HCT116 (cell line): ENCODE results near the gene COX6A2. TPM values are rescaled to one million over a fixed set of nuclear protein-coding genes. Genes with fewer than 3 reads are reported as not detected.

Source experiments
- ATAC-seq: fragments of 200-7000 bp; cut with Tn5 transposase; 2 replicates; pipeline ENCODE4 v1.9.1; 2020; ENCODE audit warnings: mild to moderate bottlenecking, moderate library complexity
- BruUV-seq: library from RNA; stranded (reverse); fragments of 400-500 nt; replicated peaks from 2 replicates; lab custom pipeline; 2021; lab: Mats Ljungman, UMichigan
- CTCF ChIA-PET: fragments of 300-600 bp; sonication (Branson Sonifier 250); formaldehyde crosslinking; loops from one replicate; lab custom pipeline; 2021; ENCODE audit warnings: antibody characterized with exemption; lab: Charles Lee
- POLR2A ChIA-PET: fragments of 300-600, 350-600 bp; sonication (Branson Sonifier 250); formaldehyde crosslinking; loops from one replicate; lab custom pipeline; 2021; ENCODE audit warnings: antibody characterized with exemption; lab: Charles Lee
- RAD21 ChIA-PET, 2 experiments: fragments of 300-600 bp; sonication (Branson Sonifier 250); formaldehyde crosslinking; loops; one replicate each; lab custom pipeline; 2023; ENCODE audit warnings: low total read pairs in 2 of 2; ENCODE audit not compliant: uncharacterized antibody in 2 of 2, unreplicated experiment in 2 of 2, low non-redundant PET in 1 of 2; lab: Charles Lee
- DNase-seq: peaks from one replicate; pipeline ENCODE4 v3.0.0-alpha.2; 2010; ENCODE audit warnings: low read depth, low spot score
- H2AFZ ChIP-seq: fragments of 200-600 bp; shearing (Covaris generic), sonication (generic); 2 replicates; pipeline ENCODE4 v1.6.1; 2017; ENCODE audit warnings: low read depth, mixed run types, mixed read lengths, antibody characterized with exemption, low read length; ENCODE audit not compliant: poor library complexity, severe bottlenecking
- H3K27ac ChIP-seq: 2 replicates; pipeline ENCODE4 v1.5.1; 2012; ENCODE audit warnings: low read depth, low read length
- H3K27me3 ChIP-seq: fragments of 200-600 bp; sonication (generic); 2 replicates; pipeline ENCODE4 v1.6.1; 2016; ENCODE audit warnings: mixed run types, low read length, mixed read lengths; ENCODE audit not compliant: insufficient read depth
- H3K36me3 ChIP-seq, 2 experiments: fragments of 200-500 bp in 1 of 2; fragments of 200-600 bp in 1 of 2; sonication (Bioruptor generic) in 1 of 2; sonication (generic) in 1 of 2; 2 replicates each; pipeline versions ENCODE4 v1.5.1 to v1.6.1; 2014 to 2016; ENCODE audit warnings: low read length in 2 of 2, inconsistent platforms in 1 of 2, mixed read lengths in 1 of 2, mixed run types in 1 of 2; ENCODE audit not compliant: insufficient read depth in 2 of 2, control insufficient read depth in 1 of 2
- H3K4me1 ChIP-seq, 2 experiments: fragments of 200-600 bp in 1 of 2; sonication (generic) in 1 of 2; 2 replicates each; pipeline versions ENCODE4 v1.5.1 to v1.6.1; 2012 to 2017; ENCODE audit warnings: low read length in 2 of 2, inconsistent platforms in 1 of 2, mild to moderate bottlenecking in 1 of 2, mixed read lengths in 1 of 2, mixed run types in 1 of 2, moderate library complexity in 1 of 2; ENCODE audit not compliant: insufficient read depth in 2 of 2, control insufficient read depth in 1 of 2
- H3K4me2 ChIP-seq: fragments of 200-600 bp; sonication (generic); 2 replicates; pipeline ENCODE4 v1.6.1; 2017; ENCODE audit warnings: mixed run types, low read length, mixed read lengths
- H3K4me3 ChIP-seq, 2 experiments: fragments of 200-600 bp in 1 of 2; sonication (generic) in 1 of 2; replicated peaks in 1 of 2; 2 replicates each; pipeline ENCODE4 v1.5.1; 2011 to 2016; ENCODE audit warnings: low read length in 2 of 2, control low read depth in 1 of 2, low read depth in 1 of 2, mild to moderate bottlenecking in 1 of 2, mixed read lengths in 1 of 2, mixed run types in 1 of 2
- H3K79me2 ChIP-seq: fragments of 200-600 bp; sonication (generic); 2 replicates; pipeline ENCODE4 v1.6.1; 2017; ENCODE audit warnings: mild to moderate bottlenecking, mixed run types, low read length, moderate library complexity, mixed read lengths; ENCODE audit not compliant: insufficient read depth
- H3K9ac ChIP-seq: fragments of 200-600 bp; sonication (generic); 2 replicates; pipeline ENCODE4 v1.6.1; 2016; ENCODE audit warnings: low read length, mixed read lengths
- H3K9me2 ChIP-seq: fragments of 200-600 bp; sonication (generic), shearing (Covaris generic); 2 replicates; pipeline ENCODE4 v1.6.1; 2017; ENCODE audit warnings: mixed run types, mild to moderate bottlenecking, moderate library complexity; ENCODE audit not compliant: insufficient read depth
- H3K9me3 ChIP-seq, 2 experiments: fragments of 200-500 bp in 1 of 2; fragments of 200-600 bp in 1 of 2; sonication (Bioruptor generic) in 1 of 2; sonication (generic) in 1 of 2; 2 replicates each; pipeline ENCODE4 v1.6.1; 2014 to 2017; ENCODE audit warnings: low read length in 2 of 2, mixed read lengths in 2 of 2, inconsistent platforms in 1 of 2, low read depth in 1 of 2, mild to moderate bottlenecking in 1 of 2, mixed run types in 1 of 2, moderate library complexity in 1 of 2; ENCODE audit not compliant: control insufficient read depth in 1 of 2, insufficient read depth in 1 of 2
- H4K20me1 ChIP-seq: fragments of 200-600 bp; sonication (generic), shearing (Covaris generic); 2 replicates; pipeline ENCODE4 v1.6.1; 2017; ENCODE audit warnings: mixed run types, mild to moderate bottlenecking, moderate library complexity; ENCODE audit not compliant: insufficient read depth
- ATF3 ChIP-seq: IDR thresholded peaks from 2 replicates; pipeline ENCODE4 v1.6.1; 2012
- EGR1 ChIP-seq: IDR thresholded peaks from 2 replicates; pipeline ENCODE4 v1.6.1; 2012; ENCODE audit warnings: low read depth
- ELF1 ChIP-seq: IDR thresholded peaks from 2 replicates; pipeline ENCODE4 v1.6.1; 2012; ENCODE audit warnings: low read depth, borderline replicate concordance
- FOSL1 ChIP-seq: IDR thresholded peaks from 2 replicates; pipeline ENCODE4 v1.6.1; 2012; ENCODE audit warnings: low read depth
- JUND ChIP-seq: IDR thresholded peaks from 2 replicates; pipeline ENCODE4 v1.6.1; 2012
- MAX ChIP-seq: IDR thresholded peaks from 2 replicates; pipeline ENCODE4 v1.6.1; 2012
- POLR2AphosphoS5 ChIP-seq: IDR thresholded peaks from 2 replicates; pipeline ENCODE4 v1.6.1; 2011; ENCODE audit warnings: mild to moderate bottlenecking, low read depth, low read length, moderate library complexity
- RAD21 ChIP-seq: IDR thresholded peaks from 2 replicates; pipeline ENCODE4 v1.6.1; 2012; ENCODE audit warnings: low read depth, mild to moderate bottlenecking
- REST ChIP-seq: IDR thresholded peaks from 2 replicates; pipeline ENCODE4 v1.6.1; 2012; ENCODE audit warnings: low read depth
- SP1 ChIP-seq: IDR thresholded peaks from 2 replicates; pipeline ENCODE4 v1.6.1; 2012; ENCODE audit warnings: low read depth
- SRF ChIP-seq: IDR thresholded peaks from 2 replicates; pipeline ENCODE4 v1.6.1; 2012; ENCODE audit warnings: low read depth
- TCF7L2 ChIP-seq: IDR thresholded peaks from 2 replicates; pipeline ENCODE4 v1.7.0; 2011; ENCODE audit warnings: borderline replicate concordance, inconsistent platforms; ENCODE audit not compliant: insufficient read depth, insufficient read length; ENCODE audit errors: extremely low read depth
- ZBTB33 ChIP-seq: IDR thresholded peaks from 2 replicates; pipeline ENCODE4 v1.6.1; 2011; ENCODE audit warnings: mild to moderate bottlenecking, low read length, moderate library complexity; ENCODE audit not compliant: insufficient replicate concordance; ENCODE audit errors: extremely low read depth
- ZFX ChIP-seq: fragments of 450-650 bp; IDR thresholded peaks from 2 replicates; pipeline ENCODE4 v1.6.1; 2017
- ZNF274 ChIP-seq: fragments of 200-500 bp; sonication (Bioruptor generic); IDR thresholded peaks from 2 replicates; pipeline ENCODE4 v1.6.1; 2014; ENCODE audit warnings: mild to moderate bottlenecking, low read depth, low read length, inconsistent platforms
- intact Hi-C: fragments of 100-400 bp; cut with micrococcal nuclease; formaldehyde crosslinking; loops from 2 replicates; pipeline ENCODE4 v1.10.0; 2022
- total RNA-seq: library from RNA; stranded (reverse); gene quantifications from one replicate; pipeline ENCODE4 v1.2.1, GENCODE V29; 2021; ENCODE audit not compliant: unreplicated experiment

Gene COX6A2
- total RNA-seq, 1 experiment from 2014 or later = not detected

GRCh38 chr16:31416371-31416770 is 11.8 kb downstream of the COX6A2 start:
- no TSS peak for BruUV-seq
- Histone ChIP-seq H3K36me3 (no peaks in the 10 kb centered on the region), H3K79me2 (no peaks in the 10 kb centered on the region), H4K20me1 (no peaks in the 10 kb centered on the region), H2AFZ (no peak overlapping the region), H3K27ac (no peak overlapping the region), H3K4me2 (no peak overlapping the region), H3K9me2 (no peaks in the 10 kb centered on the region), H3K4me3 (no peak overlapping the region), H3K9me3 (no peaks in the 10 kb centered on the region), H3K27me3 (peaks cover 3% of the 10 kb centered on the region; the same call in 1 of the 2 replicates), H3K4me1 (no peaks in the 10 kb centered on the region), H3K9ac (no peak overlapping the region)
- ChIA-PET CTCF (no interaction called here), POLR2A (no interaction called here), RAD21 (no interaction called here)
- intact Hi-C loops = no loop called here
- DNase-seq (no peak), ATAC-seq (no peak)
- TF ChIP-seq TCF7L2 = no peak
- no peak for TF ChIP-seq POLR2AphosphoS5
- no peak for TF ChIP-seq JUND
- TF ChIP-seq ZNF274 = no peak
- TF ChIP-seq SP1 = no peak
- TF ChIP-seq RAD21 = no peak
- no peak for TF ChIP-seq MAX
- TF ChIP-seq FOSL1 = no peak
- no peak for TF ChIP-seq REST
- TF ChIP-seq ATF3 = no peak
- TF ChIP-seq ZBTB33 = no peak
- TF ChIP-seq EGR1 = no peak
- no peak for TF ChIP-seq SRF
- no peak for TF ChIP-seq ELF1
- no peak for TF ChIP-seq ZFX
